ENCODE data around the gene FRMD8. TPM values are rescaled to one million over a fixed set of nuclear protein-coding genes. Genes with fewer than 3 reads are reported as not detected.

FRMD8 gene, protein sequence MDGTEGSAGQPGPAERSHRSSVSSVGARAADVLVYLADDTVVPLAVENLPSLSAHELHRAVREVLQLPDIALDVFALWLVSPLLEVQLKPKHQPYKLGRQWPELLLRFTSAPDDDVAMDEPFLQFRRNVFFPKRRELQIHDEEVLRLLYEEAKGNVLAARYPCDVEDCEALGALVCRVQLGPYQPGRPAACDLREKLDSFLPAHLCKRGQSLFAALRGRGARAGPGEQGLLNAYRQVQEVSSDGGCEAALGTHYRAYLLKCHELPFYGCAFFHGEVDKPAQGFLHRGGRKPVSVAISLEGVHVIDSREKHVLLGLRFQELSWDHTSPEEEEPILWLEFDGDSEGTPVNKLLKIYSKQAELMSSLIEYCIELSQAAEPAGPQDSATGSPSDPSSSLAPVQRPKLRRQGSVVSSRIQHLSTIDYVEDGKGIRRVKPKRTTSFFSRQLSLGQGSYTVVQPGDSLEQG
- total RNA-seq (10 to 100 TPM; 69.1 to 71.2 TPM), polyA plus RNA-seq (10 to 100 TPM; 44.1 to 55.6 TPM)

- Mint-ChIP-seq H3K4me3 (peak within 1 kb of the TSS; percentile 77 to 94 (median 90)), H3K27ac (peak within 1 kb of the TSS; percentile 94 to 99 (median 98)), H3K4me1 (peaks cover 37 to 88% (median 65%) of the 10 kb centered on the region in 4 donors), H3K27me3 (no peaks in the 10 kb centered on the region), H3K9me3 (peaks cover 0 to 1% (median 0%) of the 10 kb centered on the region in 8 donors), H3K36me3 (peaks cover 5 to 31% of the 10 kb centered on the region in 2 donors)
- ChIA-PET POLR2A (ENCODE audit: partially characterized antibody) (interaction anchor here (0.6 to 25.9 kb wide), 18 partner anchors 7 to 206 kb away, joined by 3 to 654 read pairs (median 4); partner anchors contain the start of genes DPF2, MALAT1, NEAT1 and TIGD3), CTCF (ENCODE audit: partially characterized antibody) (interaction anchor here (0.6 to 4.1 kb wide), 10 partner anchors 30 to 124 kb away, joined by 3 to 29 read pairs (median 4); no protein-coding TSS in a partner anchor)
- intact Hi-C loops (cut with micrococcal nuclease): no loop called here
- Histone ChIP-seq H3K4me3 (ENCODE audit: low read length in 2 of 2) (peak within 1 kb of the TSS; percentile 76 to 78), H3K4me1 (ENCODE audit: insufficient read depth, low read length) (peaks cover 88% of the 10 kb centered on the region), H3K27ac (ENCODE audit: low read depth, low read length) (peak within 1 kb of the TSS; percentile 98), H3K27me3 (ENCODE audit: insufficient read depth, low read length) (no peaks in the 10 kb centered on the region), H3K36me3 (ENCODE audit: insufficient read depth, low read length) (peaks cover 6% of the 10 kb centered on the region), H3K9me3 (ENCODE audit: control insufficient read depth in 1 of 2, low read length in 2 of 2) (no peaks in the 10 kb centered on the region)
- DNase-seq: peak; percentile 89 to 90 (median 89)
These were observed at the start of gene FRMD8 for GRCh38 chr11:65386307-65387140. Gene FRMD8 (plus strand): TSS chr11:65386637. CDS start chr11:65387037, 400 bp downstream.

DNA sequence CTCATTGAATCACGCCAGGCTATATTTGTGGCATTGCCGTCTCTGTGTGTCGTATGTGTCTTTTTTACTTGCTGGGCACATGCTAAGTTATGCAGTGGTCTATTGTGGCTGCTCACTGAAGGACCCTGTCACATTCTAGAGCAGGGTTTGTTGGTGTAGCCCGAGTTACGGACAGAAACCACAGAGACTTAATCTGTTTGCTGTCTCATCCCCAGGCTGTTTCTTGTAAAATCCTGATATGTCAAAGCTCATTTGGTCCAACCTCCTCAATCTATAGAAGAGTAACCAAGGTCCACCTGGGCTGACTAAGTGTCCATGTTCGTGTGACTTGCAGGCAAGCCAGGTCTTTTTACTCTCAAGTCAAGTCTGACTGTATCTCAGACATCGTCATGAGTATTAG, 47.8 kb upstream of the FRMD8 start:
- Histone ChIP-seq H3K4me1 (ENCODE audit: insufficient read depth, low read length) (peaks cover 32% of the 10 kb centered on the region), H3K27me3 (ENCODE audit: insufficient read depth, low read length) (no peaks in the 10 kb centered on the region), H3K4me3 (ENCODE audit: low read length in 2 of 2) (no peak overlapping the region), H3K27ac (ENCODE audit: low read depth, low read length) (no peak overlapping the region), H3K36me3 (ENCODE audit: insufficient read depth, low read length) (peaks cover 42% of the 10 kb centered on the region), H3K9me3 (ENCODE audit: control insufficient read depth in 1 of 2, low read length in 2 of 2) (no peaks in the 10 kb centered on the region)
- H3K4me3 Mint-ChIP-seq: peak overlapping the region in 4 of 8 donors; percentile 1 to 61 (median 39)
- peaks cover 27 to 62% of the 10 kb centered on the region in 2 donors for H3K36me3 Mint-ChIP-seq
- peaks cover 0 to 2% (median 0%) of the 10 kb centered on the region in 8 donors for H3K9me3 Mint-ChIP-seq
- H3K27ac Mint-ChIP-seq: peak overlapping the region in 4 of 7 donors; percentile 6 to 65 (median 32)
- H3K27me3 Mint-ChIP-seq: no peaks in the 10 kb centered on the region
- DNase-seq: no peak
- intact Hi-C loops (cut with micrococcal nuclease): no loop called here
- H3K4me1 Mint-ChIP-seq: peaks cover 30 to 51% (median 38%) of the 10 kb centered on the region in 4 donors
- POLR2A ChIA-PET (ENCODE audit: partially characterized antibody): interaction anchor here (1.4 kb wide), 1 partner anchor 160 kb away, joined by 3 read pairs; the partner anchor contains the start of gene MALAT1
- CTCF ChIA-PET (ENCODE audit: partially characterized antibody): interaction anchor here (1.0 to 3.1 kb wide), 4 partner anchors 9 to 113 kb away, joined by 3 to 16 read pairs (median 4); no protein-coding TSS in a partner anchor

GRCh38 chr11:65340226-65340625, 46.2 kb upstream of the FRMD8 start:
- Histone ChIP-seq H3K9me3 (ENCODE audit: control insufficient read depth in 1 of 2, low read length in 2 of 2) (no peaks in the 10 kb centered on the region), H3K27ac (ENCODE audit: low read depth, low read length) (no peak overlapping the region), H3K4me1 (ENCODE audit: insufficient read depth, low read length) (peaks cover 23% of the 10 kb centered on the region), H3K4me3 (ENCODE audit: low read length in 2 of 2) (no peak overlapping the region), H3K27me3 (ENCODE audit: insufficient read depth, low read length) (no peaks in the 10 kb centered on the region), H3K36me3 (ENCODE audit: insufficient read depth, low read length) (peaks cover 57% of the 10 kb centered on the region)
- H3K36me3 Mint-ChIP-seq: peaks cover 40 to 66% of the 10 kb centered on the region in 2 donors
- DNase-seq: no peak
- no peaks in the 10 kb centered on the region for H3K9me3 Mint-ChIP-seq
- peak overlapping the region in 3 of 7 donors; percentile 25 to 63 (median 40) for H3K27ac Mint-ChIP-seq
- CTCF ChIA-PET (ENCODE audit: partially characterized antibody): interaction anchor here (3.1 kb wide), 1 partner anchor 10 kb away, joined by 16 read pairs; no protein-coding TSS in a partner anchor
- H3K4me1 Mint-ChIP-seq: peaks cover 22 to 40% (median 26%) of the 10 kb centered on the region in 4 donors
- H3K27me3 Mint-ChIP-seq: no peaks in the 10 kb centered on the region
- intact Hi-C loops (cut with micrococcal nuclease): no loop called here
- no peak overlapping the region for H3K4me3 Mint-ChIP-seq
- POLR2A ChIA-PET (ENCODE audit: partially characterized antibody): no interaction called here

GRCh38 chr11:65341856-65342255, 44.6 kb upstream of the FRMD8 start:
- POLR2A ChIA-PET (ENCODE audit: partially characterized antibody): interaction anchor here (0.6 to 1.3 kb wide), 2 partner anchors 27 to 136 kb away, joined by 3 to 5 read pairs; no protein-coding TSS in a partner anchor
- Mint-ChIP-seq H3K9me3 (no peaks in the 10 kb centered on the region), H3K36me3 (peaks cover 51 to 75% of the 10 kb centered on the region in 2 donors)

GRCh38 chr11:65351511-65351910, 34.9 kb upstream of the FRMD8 start:
- CTCF ChIA-PET (ENCODE audit: partially characterized antibody): interaction anchor here (1.1 to 1.2 kb wide), 2 partner anchors 64 to 126 kb away, joined by 3 read pairs; no protein-coding TSS in a partner anchor
- Mint-ChIP-seq H3K27ac (peak overlapping the region in 4 of 7 donors; percentile 18 to 85 (median 73)), H3K4me3 (no peak overlapping the region), H3K4me1 (peaks cover 8 to 20% (median 11%) of the 10 kb centered on the region in 4 donors), H3K27me3 (no peaks in the 10 kb centered on the region), H3K36me3 (peaks cover 17 to 46% of the 10 kb centered on the region in 2 donors), H3K9me3 (peaks cover 0 to 2% (median 0%) of the 10 kb centered on the region in 8 donors)
- H3K27me3 ChIP-seq (ENCODE audit: insufficient read depth, low read length): no peaks in the 10 kb centered on the region
- POLR2A ChIA-PET (ENCODE audit: partially characterized antibody): interaction anchor here (0.7 to 1.2 kb wide), 3 partner anchors 14 to 90 kb away, joined by 3 read pairs; partner anchors contain the start of gene POLA2
- DNase-seq: no peak
- intact Hi-C loops (cut with micrococcal nuclease): no loop called here
- peaks cover 29% of the 10 kb centered on the region for H3K36me3 ChIP-seq (ENCODE audit: insufficient read depth, low read length)
- H3K4me3 ChIP-seq (ENCODE audit: low read length in 2 of 2): no peak overlapping the region
- H3K4me1 ChIP-seq (ENCODE audit: insufficient read depth, low read length): peaks cover 7% of the 10 kb centered on the region
- no peaks in the 10 kb centered on the region for H3K9me3 ChIP-seq (ENCODE audit: control insufficient read depth in 1 of 2, low read length in 2 of 2)
- H3K27ac ChIP-seq (ENCODE audit: low read depth, low read length): no peak overlapping the region

More at GRCh38 chr11:65341856-65342255, 44.6 kb upstream of the FRMD8 start:
- Mint-ChIP-seq H3K27me3 (no peaks in the 10 kb centered on the region), H3K4me1 (peaks cover 18 to 33% (median 22%) of the 10 kb centered on the region in 4 donors), H3K27ac (no peak overlapping the region), H3K4me3 (no peak overlapping the region)
- peaks cover 73% of the 10 kb centered on the region for H3K36me3 ChIP-seq (ENCODE audit: insufficient read depth, low read length)
- H3K9me3 ChIP-seq (ENCODE audit: control insufficient read depth in 1 of 2, low read length in 2 of 2): no peaks in the 10 kb centered on the region
- intact Hi-C loops (cut with micrococcal nuclease): no loop called here
- no peak overlapping the region for H3K4me3 ChIP-seq (ENCODE audit: low read length in 2 of 2)
- CTCF ChIA-PET (ENCODE audit: partially characterized antibody): interaction anchor here (1.2 to 2.4 kb wide), 4 partner anchors 8 to 27 kb away, joined by 4 to 6 read pairs (median 6); partner anchors contain the start of genes CDC42EP2 and DPF2
- peaks cover 17% of the 10 kb centered on the region for H3K4me1 ChIP-seq (ENCODE audit: insufficient read depth, low read length)
- H3K27me3 ChIP-seq (ENCODE audit: insufficient read depth, low read length): no peaks in the 10 kb centered on the region
- no peak overlapping the region for H3K27ac ChIP-seq (ENCODE audit: low read depth, low read length)
- no peak for DNase-seq

- POLR2A ChIA-PET (ENCODE audit: partially characterized antibody): interaction anchor here (0.6 to 2.4 kb wide), 4 partner anchors 144 to 339 kb away, joined by 3 to 9 read pairs (median 4); partner anchors contain the start of genes ARL2 and MALAT1
- no peak overlapping the region for H3K27ac ChIP-seq (ENCODE audit: low read depth, low read length)
- H3K27ac Mint-ChIP-seq: peak overlapping the region in 2 of 7 donors; percentile 40 to 78
These were observed 33.7 kb upstream of the FRMD8 start for GRCh38 chr11:65352783-65353182.

More at GRCh38 chr11:65352783-65353182, 33.7 kb upstream of the FRMD8 start:
- no peaks in the 10 kb centered on the region for H3K27me3 ChIP-seq (ENCODE audit: insufficient read depth, low read length)
- CTCF ChIA-PET (ENCODE audit: partially characterized antibody): interaction anchor here (1.2 to 1.9 kb wide), 3 partner anchors 19 to 127 kb away, joined by 3 to 5 read pairs (median 3); partner anchors contain the start of gene DPF2
- H3K36me3 ChIP-seq (ENCODE audit: insufficient read depth, low read length): peaks cover 26% of the 10 kb centered on the region
- no peak overlapping the region for H3K4me3 ChIP-seq (ENCODE audit: low read length in 2 of 2)
- H3K27me3 Mint-ChIP-seq: no peaks in the 10 kb centered on the region
- intact Hi-C loops (cut with micrococcal nuclease): no loop called here
- H3K4me3 Mint-ChIP-seq: no peak overlapping the region
- peaks cover 7% of the 10 kb centered on the region for H3K4me1 ChIP-seq (ENCODE audit: insufficient read depth, low read length)
- H3K36me3 Mint-ChIP-seq: peaks cover 14 to 43% of the 10 kb centered on the region in 2 donors
- no peaks in the 10 kb centered on the region for H3K9me3 ChIP-seq (ENCODE audit: control insufficient read depth in 1 of 2, low read length in 2 of 2)
- H3K9me3 Mint-ChIP-seq: peaks cover 0 to 2% (median 0%) of the 10 kb centered on the region in 8 donors
- no peak for DNase-seq
- peaks cover 8 to 17% (median 11%) of the 10 kb centered on the region in 4 donors for H3K4me1 Mint-ChIP-seq
